Diencephalon (tissue), 1 donor: ENCODE measurements around the gene APOLD1. TPM values are rescaled to one million over a fixed set of nuclear protein-coding genes. Genes with fewer than 3 reads are reported as not detected.

Experiments used
- small RNA-seq: library from RNA; depleted of rRNA; stranded (forward); fragments of <200 nt; gene quantifications from one replicate; pipeline ENCODE3, GENCODE V24; 2014
- total RNA-seq: library from RNA; depleted of rRNA; stranded (reverse); fragments of >200 nt; gene quantifications from one replicate; pipeline ENCODE4 v1.2.3, GENCODE V29; 2014

The APOLD1 gene, protein sequence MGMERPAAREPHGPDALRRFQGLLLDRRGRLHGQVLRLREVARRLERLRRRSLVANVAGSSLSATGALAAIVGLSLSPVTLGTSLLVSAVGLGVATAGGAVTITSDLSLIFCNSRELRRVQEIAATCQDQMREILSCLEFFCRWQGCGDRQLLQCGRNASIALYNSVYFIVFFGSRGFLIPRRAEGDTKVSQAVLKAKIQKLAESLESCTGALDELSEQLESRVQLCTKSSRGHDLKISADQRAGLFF
- total RNA-seq: 26.1 TPM

GRCh38 chr12:12784911-12785814, at the start of gene APOLD1:
APOLD1 (plus strand) TSS chr12:12785659; CDS start chr12:12785692, 33 bp downstream.

DNA sequence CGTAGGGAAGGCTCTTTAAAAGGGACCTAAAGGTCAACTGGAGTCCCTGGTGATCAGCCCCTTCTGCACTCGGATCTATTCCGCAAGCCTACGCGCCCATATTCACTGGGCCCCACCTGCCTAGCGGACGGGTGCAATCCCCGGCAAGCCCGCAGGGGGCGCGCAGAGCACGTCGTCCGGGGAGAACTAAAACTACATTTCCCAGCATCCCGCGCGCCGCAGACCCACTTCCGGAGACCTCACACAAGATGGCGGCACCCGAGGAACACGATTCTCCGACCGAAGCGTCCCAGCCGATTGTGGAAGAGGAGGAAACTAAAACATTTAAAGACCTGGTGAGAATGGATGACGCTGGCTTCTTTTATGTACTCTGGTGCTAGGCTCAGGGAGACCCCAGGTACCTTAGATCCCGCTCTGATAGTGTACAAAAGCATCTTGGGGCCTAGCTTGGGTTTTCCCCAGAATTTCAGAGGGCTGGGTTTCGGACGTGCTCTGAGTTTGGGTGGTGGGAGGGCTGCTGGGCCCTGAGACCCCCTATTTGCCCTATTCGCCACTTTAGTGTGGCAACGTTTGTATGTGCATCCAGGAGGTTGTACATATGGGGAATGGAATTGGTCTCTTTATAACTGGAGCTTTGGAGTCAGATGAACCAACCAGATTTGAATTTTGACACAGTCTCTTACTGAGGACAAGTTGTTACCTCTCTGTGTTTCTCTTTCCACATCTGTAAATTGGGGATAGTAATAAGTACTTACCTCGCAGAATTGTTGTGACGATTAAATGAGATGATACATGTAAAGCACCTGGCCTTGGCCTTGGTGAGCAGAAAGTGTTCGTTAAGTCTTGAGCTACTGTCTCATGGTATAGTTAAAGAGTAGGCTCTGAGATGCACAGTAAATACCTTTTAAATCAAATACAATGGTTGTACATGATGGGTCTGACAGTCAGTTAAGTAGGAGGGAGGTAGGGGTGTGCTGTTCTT, 28.0 kb downstream of the APOLD1 start, which contains the start of gene DDX47:
DDX47 (plus strand) TSS at position 227 of the 982 bp plus-strand sequence; CDS start at position 249, 22 bp downstream.

Small RNAs within 50 kb of the gene (small RNA-seq; reads per million reads assigned to genes)
- gene AC007215.1: not detected
- not detected for gene MIR613

Other genes starting within 250 kb of the APOLD1 start
- gene DUSP16, start 222.8 kb upstream of the APOLD1 start, total RNA-seq: 15.5 TPM
- 54.7 TPM for gene CREBL2, start 173.8 kb upstream of the APOLD1 start, total RNA-seq
- gene GPR19, start 89.5 kb upstream of the APOLD1 start, total RNA-seq: 27.7 TPM
- gene CDKN1B, start 68.3 kb upstream of the APOLD1 start, total RNA-seq: 86.5 TPM
- 57.2 TPM for gene DDX47, start 27.7 kb downstream of the APOLD1 start, total RNA-seq
- 0.23 TPM for gene GPRC5A, start 105.9 kb downstream of the APOLD1 start, total RNA-seq
- gene GPRC5D, start 166.5 kb downstream of the APOLD1 start, total RNA-seq: not detected
- gene HEBP1, start 214.6 kb downstream of the APOLD1 start, total RNA-seq: 5.8 TPM